Measurements from ENCODE around the gene COLEC12.

Gene COLEC12

DNA sequence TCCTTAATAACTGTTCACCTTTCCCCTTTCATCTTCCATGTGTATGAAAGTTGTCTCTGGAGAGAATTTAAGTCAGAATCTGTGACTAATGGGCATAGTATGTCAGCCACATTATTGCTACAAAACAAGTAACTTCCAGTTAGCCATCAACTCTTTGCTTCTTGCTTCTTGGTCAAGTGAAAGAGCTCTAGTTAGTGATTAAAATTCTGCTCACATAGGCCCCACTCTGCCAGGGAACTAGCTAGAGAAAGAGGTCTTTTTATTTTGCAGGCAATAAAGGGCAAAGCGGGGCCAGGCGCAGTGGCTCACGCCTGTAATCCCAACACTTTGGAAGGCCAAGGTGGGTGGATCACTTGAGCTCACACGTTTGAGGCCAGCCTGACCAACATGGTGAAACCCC, 64.6 kb downstream of the COLEC12 start:
- DNase-seq (ENCODE audit: low spot score): no peak

DNA sequence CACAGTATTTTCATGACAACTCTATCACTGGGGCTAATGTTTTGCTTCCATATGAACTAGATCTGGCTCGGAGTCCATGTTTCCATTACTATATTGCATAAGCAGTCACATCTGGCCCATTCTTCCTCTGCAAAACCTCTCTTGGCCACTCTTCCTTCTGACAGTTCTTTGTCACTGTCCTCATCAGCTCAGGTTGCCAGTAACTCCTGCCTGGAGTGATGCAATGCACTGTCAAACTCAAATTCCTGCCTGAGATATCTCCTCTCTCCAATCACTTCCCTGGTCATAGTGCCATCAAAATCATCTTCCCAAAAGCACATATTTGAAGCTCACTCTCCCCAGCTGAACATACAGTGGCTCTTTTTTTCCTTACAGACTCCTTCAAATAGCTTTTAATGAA, 66.1 kb downstream of the COLEC12 start:
- DNase-seq (ENCODE audit: low spot score): no peak

DNA sequence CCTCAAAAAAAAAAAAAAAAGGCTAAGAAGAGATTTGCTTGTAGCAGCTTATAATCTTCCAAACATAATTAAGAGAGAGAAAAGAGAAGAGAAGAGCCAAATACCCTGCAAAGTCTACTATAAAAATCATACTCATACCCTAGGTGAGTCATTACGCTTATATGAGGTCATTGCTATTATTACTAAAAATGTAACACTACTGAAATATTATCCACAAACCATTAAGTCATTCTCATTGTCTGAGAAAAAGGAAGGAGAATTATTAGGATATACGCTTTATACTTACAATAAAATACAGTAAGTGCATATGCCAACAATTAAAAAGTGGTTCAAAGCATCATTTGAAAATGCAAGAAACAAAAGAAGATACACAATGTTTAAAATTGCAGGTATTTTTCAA, 66.5 kb downstream of the COLEC12 start:
- no peak for DNase-seq (ENCODE audit: low spot score)

DNA sequence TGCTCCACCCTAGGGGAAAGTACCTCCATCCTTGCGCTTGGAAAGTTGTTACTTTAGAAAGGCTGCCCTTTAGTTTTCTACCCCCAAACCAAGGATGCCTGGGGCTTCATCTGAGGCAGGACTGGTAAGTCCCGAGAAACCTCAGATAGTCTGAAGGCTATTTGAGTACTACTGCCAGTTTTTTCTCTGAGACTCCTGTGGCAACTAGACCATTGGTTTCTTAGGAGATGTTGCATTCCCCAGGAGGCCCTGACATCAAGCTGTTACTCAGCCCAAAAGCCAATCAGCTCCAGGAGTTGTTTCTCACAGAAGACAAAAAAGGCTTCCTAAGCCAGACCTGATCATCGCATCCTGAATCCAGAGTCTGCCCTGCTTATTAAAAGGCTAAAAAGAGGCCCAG, 67.2 kb downstream of the COLEC12 start:
- no peak for DNase-seq (ENCODE audit: low spot score)

DNA sequence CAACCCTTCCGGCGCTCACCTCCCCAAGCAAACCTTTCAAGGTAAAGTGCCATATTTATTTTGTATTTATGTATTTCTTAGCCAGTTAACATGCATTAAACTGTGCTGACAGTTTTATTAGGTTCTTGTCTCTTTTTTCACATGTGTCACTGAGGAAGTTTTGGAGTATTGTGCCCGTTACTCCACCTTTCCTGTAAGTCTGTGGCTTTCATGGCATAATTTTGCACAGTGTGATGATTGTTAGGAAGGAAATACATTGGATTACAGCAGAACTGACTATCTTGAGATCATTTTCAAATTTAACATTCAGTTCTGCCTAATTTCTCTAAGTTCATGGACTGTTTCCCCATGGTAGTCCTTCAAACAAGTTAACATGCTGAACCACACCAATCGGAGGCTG, 67.7 kb downstream of the COLEC12 start:
- DNase-seq (ENCODE audit: low spot score): no peak

DNA sequence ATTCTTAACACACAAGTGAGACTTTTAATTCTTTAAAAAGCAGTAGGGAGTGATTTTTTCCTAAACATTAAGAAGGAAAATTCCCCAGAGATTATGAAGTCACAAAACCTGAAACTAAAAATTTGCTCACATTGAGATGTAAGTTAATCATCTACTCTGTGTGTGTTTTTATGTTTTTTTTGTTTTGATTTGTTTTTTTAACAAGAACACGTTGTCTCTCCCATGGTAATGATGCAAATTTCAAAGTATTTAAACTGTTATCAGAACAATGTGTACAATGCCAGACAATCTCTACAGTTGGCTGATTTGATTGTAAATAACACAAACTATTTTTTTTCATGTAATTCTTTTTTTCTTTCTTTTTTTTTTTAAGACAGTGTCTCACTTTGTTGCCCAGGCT, 71.5 kb downstream of the COLEC12 start:
- DNase-seq (ENCODE audit: low spot score): no peak

DNA sequence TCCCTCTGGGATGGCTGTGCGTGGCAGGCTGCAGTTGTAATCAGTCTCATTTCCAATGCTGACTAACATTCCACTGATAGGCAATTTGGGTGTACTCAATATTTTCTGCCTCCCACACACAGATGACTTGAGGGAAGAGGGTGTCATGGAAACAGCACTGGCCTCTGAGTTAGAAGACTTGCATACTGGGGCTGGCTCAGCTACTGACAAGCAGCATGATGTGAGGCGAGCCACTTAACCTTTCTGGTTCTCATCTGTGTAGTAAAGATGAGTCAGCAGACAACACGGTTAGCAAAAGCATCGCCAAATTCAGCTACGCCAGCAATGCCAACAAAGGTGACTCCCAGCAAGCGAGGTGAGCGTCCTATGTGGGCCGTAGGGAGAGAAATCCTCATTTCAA, 73.5 kb downstream of the COLEC12 start:
- no peak for DNase-seq (ENCODE audit: low spot score)

DNA sequence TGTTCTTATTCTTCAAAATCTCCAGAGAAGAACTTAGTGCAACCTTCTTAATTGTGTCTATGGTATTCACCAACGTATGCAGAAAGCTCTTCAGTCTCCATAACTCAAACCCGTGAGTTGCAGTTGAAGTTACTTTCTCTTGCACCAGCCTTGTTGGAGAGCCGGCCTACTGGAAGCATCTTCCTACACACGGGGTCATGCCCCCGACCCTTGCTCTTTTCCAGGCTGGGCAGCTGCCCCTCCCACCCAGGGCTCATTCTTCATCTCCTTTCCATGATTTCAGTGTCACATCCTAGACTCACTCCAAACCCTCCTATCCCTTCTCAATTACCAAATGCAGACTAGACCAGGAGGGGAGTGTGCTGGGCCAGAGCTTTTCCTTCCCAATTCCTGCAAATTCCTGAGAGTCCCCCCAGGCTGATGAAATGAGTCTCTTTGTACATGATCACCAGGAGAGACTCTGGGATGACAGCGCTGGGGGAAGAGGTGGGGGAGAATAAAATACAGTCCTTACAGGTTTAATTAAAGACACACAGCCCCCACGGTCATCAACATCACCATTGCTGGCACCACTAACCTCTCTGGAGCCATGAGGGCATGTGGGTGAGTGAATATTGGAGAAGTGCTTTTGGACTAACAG, 75.3 kb downstream of the COLEC12 start:
- DNase-seq (ENCODE audit: low spot score): no peak

DNA sequence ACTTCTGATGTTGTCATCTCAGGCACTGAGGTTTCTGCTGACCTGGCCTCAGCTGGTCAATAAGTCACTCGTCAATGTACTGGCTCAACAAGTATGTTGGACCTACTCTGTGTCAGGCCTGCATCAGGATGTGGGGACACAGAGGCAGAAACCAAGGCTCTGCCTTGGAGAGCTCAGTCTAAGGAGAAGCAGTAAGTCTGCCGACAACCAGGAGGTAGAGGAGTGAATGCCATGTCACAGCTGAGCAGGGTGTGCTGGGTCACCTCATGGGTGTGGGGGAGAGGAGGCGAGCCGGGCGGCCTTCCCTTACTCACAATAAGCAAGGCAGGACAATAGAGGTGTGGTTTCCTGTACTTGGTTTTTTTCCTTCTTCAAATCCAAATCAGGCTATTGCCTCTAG, 75.8 kb downstream of the COLEC12 start:
- no peak for DNase-seq (ENCODE audit: low spot score)

DNA sequence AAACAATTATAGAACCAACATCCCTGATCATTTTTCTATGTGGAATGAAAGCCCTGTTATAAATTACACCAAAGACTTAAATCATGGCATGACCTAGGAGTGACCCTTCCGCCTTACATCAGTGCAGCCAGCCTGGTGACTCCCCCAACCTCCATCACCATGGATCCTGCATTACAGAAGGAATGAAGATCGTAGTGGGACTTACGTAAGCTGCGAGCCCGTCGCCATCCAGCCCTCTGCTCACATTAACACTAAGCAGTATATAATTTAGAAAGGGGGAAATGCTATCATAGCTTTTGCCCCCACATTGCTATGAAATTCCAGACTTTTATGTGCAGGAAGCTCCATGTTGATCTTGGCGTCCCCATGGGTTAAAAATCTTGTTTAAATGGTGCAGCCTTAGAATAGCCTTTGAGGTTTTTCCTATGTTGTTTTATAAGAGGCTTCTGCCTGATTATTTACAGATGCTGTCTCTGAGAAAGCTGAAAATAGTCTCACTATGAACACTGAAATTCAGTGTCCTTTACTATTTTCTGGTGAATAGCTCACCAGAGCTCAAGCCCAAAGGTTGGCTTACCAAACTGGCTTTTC, 76.3 kb downstream of the COLEC12 start:
- no peak for DNase-seq (ENCODE audit: low spot score)

DNA sequence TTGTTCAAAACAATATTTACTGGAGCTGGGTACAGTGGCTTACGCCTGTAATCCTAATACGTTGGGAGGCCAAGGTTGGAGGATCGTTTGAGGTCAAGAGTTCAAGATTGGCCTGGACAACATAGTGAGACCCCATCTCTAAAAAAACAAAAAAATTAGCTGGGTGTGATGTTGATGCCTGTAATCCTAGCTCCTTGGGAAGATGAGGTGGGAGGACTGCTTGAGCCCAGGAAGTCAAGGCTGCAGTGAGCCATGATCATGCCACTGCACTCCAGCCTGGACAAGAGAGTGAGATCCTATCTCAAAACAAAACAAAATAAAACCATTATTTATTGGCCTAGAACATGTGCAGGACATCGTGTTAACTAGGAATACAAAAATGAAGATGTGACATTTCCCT, 77.5 kb downstream of the COLEC12 start:
- DNase-seq (ENCODE audit: low spot score): no peak

DNA sequence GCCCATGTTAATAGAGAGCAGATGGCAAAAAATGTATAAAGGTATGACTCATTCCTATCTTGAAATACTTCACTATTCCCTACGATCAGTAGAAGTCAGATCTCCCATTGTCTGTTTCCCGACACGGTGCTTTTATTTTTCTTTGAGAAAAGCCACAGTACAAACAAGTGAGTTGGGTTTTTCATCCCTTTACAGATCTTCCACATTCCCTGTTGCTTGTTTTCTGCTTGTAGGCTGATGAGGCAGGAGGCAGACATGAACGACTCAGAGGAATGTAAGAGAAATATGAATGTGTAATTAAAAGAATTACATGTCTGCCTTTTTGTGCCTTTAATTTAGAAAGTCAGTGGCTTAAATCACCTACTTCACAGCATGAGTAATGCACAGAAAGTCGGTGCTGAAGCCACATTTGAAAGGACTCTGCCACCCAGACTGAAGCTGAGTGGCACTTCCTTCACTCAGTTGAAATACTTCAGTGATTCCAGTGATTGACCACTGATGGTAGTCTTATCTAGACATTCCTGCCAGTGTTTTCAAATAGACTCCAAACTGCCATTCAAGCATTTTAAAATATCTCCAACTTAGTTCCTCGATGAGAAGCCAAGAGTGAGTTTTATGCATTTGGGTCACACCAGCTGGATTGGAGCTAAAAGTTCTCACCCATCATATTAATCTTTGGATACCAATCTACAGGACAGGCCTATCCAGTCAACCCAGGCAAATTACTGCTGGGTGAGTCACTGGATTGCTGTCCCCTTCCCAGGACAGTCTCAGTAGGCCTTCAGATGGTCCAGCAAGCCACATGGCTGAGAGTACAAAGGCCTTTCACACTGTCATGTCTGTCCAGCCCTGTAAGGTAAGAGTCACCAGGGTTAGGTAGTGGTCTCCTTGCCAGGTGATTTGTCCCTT, 79.0 kb downstream of the COLEC12 start:
- DNase-seq (ENCODE audit: low spot score): no peak

DNA sequence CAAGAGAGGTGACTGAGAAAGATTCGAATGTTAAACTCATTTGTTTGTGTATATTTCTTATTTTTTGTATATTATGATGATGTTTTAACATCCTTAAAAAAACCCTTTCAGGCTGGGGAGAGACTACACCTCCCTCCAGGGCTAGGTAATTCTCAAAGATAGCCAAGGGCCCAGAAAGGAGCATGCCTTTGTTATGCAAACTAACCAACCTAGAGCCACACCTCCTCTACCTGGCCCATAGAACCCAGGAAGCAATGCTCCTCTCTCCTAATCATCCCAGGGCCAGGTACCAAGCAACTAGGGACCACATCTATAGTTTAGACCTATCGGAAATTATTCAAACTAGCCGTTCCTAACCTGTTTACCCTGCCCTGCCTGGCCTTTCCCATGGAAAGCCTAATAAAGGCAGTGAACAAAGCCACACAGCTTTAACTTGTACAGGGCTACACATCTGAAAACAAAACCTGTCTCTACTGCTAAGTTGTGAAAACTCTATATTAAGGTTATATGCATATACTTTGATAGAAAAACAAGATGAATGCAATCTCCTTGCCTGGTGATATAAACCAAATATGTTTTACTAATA, 79.7 kb downstream of the COLEC12 start:
- DNase-seq (ENCODE audit: low spot score): no peak

DNA sequence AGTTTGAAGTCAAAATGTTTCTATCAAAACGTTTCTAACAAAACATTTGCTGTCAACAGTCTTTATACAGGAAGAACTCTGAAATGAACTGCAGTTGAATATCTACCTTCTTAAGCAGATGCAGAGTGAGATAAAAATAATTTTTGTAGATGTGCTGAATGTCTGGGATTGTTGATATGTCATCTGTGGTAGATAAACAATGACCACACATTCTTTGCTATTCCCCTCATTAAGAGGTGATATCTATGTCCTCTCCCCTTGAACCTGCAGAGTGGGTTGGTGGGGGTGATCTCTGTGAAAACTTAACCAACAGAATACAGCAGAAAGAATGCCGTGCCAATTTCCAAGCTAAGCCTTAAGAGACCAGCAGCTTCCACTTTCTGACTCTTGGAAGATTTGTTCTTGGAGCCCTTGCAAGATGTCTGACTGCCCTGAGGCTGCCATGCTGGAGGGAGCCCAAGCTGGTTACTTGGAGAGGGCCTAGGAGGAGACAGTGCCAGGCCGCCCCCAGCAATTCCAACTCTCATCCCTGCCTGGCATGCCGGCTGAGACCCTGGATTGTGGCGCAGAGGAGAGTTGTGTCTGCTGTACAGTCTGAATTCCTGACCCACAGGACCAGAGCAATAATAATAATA, 80.8 kb downstream of the COLEC12 start:
- DNase-seq (ENCODE audit: low spot score): no peak

DNA sequence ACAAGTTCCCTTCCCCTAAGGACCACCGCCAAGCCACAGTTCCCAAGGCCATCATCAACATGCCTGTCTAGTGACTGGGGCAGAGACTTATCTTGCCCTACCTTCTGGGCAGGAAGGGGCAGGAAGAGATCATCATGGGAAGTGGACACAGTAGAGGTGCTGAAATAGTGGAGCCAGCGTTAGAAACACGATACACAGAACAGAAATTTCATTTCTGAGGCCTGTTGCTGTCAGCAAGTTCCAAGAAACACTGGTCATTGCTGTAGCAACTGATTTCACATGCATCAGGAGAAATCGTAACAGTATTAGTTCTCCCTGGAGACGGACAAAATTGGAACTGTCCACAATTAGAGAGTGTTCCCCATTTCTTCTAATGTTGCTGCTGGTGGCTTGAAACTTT, 83.0 kb downstream of the COLEC12 start:
- DNase-seq (ENCODE audit: low spot score): no peak

DNA sequence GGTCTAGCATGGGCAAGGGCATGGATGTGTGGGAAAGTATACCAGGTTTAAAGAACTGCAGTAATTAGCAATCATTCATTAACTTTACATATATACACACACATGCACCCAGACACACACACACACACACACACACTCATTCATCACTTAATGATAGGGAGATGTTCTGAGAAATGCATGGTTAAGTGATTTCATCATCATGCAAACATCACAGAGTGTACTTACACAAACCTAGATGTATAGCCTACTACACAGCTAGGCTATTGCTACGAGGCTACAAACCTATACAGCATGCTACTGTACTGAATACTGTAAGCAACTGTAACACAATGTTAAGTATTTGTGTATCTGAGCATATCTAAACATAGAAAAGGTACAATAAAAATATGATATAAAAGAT, 83.6 kb downstream of the COLEC12 start:
- DNase-seq (ENCODE audit: low spot score): no peak

DNA sequence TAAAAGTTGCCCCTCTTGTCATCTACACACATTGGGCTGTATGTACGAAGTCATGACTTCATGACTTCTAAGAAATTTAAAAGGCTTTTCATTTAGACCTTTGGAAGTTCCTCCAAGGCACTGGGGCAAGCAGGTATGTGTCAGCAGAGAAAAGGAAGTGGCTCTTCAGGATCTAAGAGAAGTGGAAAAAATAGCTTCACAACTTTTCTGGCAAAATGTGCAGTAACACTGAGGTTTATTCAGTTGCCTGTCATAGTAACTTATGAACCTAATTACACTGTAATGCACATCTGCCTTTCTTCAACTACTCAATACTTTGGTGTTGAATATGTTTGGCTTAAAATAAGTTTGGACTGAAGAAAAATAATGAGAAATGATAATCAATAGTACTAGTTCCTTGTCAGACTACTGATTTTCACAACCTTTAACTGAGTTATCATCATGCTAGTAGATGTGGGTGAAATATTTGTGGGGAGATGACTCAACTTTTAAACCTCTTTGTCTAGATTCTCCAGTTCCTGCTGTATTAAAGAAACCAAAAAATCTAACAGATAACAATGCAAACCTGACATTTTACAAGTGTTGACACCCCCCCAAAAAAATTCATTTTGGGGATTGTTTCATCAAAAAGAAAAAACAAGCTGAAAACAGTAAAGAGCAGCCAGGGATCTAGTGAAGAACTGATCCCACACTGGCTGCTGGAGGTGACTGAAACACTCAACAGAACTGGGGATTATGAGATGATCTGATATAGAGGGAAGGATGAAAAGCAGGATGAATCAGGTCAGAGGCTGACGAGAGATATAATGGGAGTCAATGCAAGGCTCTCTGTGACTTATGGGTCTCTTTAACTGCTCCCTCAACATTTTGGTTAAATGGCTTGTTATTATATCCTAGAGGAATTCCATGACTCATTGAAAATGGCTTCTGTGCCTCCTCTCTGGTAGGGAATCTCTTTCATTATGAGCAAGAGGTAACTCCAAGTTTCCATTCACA, 84.6 kb downstream of the COLEC12 start:
- DNase-seq (ENCODE audit: low spot score): no peak

DNA sequence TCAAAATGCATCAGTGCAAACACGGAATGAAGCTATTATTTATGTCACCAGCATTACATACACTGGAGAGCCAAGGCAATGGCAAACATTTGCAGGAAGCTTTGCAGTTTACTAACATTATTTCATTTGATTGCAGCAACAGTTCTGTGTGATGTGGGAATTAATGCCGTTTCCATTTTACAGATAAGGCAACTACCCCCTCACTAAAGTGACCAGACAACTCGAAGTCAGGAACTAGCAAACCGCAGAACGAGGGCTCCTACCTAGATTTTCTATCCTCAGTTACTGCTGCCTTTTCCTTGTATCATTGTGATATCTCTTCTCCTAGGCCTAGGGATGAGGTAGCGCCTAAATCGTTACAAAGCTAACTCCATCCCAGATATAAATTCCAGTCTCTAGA, 85.5 kb downstream of the COLEC12 start:
- DNase-seq (ENCODE audit: low spot score): no peak

DNA sequence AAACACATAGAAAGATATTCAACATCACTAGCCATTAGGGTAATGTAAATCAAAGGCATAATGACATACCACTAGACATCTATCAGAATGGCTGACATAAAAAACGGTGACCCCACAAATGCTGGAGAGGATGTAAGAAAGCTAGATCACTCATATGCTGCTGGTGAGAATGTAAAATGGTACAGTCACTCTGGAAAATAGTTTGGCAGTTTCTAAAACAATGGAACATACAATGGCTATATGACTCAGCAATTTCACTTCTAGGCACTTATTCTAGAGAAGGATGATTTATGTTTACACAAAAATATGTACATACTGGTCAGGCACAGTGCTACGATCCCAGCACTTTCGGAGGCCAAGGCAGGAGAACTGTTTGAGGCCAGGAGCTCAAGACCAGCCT, 87.3 kb downstream of the COLEC12 start:
- DNase-seq (ENCODE audit: low spot score): no peak

DNA sequence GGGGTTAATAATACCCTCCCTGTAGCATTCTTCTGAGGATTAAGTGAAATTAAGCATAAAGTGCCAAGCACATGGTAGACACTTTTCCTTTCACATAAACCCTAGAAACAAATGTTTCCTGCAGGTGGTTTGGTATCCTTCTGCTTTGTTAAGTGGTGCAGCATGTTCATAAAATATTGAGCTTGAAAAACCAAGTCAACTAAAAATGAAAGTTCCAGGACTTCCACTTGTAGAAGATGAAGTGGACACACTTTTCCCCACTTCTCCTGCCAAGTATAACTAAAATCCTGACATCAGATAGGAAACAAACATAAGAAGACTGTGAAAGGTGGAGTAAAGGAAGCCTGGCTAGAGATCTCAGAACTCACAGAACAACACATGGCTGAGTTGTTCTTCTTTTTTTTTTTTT, 90.5 kb downstream of the COLEC12 start:
- no peak for DNase-seq (ENCODE audit: low spot score)

DNA sequence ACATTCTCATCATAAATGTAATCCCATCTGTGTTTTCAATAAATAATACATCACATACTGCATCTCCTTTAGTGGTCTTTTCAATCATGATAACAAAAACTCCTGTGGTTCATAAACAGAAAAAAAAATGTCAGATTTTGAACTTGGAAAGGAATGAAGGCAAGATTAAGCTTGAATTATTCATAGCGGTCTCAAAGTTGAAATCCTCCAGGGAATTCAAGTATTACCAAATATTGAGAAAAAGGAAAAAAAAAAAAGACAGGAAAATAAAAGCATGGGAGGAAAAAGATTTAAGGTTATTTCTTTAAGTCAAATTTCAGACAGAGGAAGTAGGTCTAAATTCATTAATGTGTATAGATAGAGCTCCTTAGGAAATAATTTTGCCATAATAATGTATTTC, 92.1 kb downstream of the COLEC12 start:
- DNase-seq (ENCODE audit: low spot score): no peak
